Cardiac muscle cell (in vitro differentiated cells and primary cell): Measurements from ENCODE around the gene P4HB. TPM values are rescaled to one million over a fixed set of nuclear protein-coding genes. Genes with fewer than 3 reads are reported as not detected.
A peak's percentile ranks its signal among the peaks of the same experiment; 100 is the strongest.

Experiments used
- DNase-seq, 2 donors: peaks; one replicate each; pipeline versions ENCODE4 v3.0.0 to v3.0.0-alpha.2; 2010 to 2017; ENCODE audit warnings: low read depth in 1 of 2, low spot score in 1 of 2
- H3K27ac ChIP-seq: fragments of 200-600 bp; sonication (generic); 2 replicates; pipeline ENCODE4 v1.5.1; 2016
- H3K27me3 ChIP-seq: fragments of 200-600 bp; sonication (generic); 2 replicates; pipeline ENCODE4 v1.6.0; 2016; ENCODE audit warnings: control low read depth
- H3K36me3 ChIP-seq: fragments of 200-600 bp; sonication (generic); 2 replicates; pipeline ENCODE4 v1.5.1; 2016; ENCODE audit warnings: control low read depth
- H3K4me1 ChIP-seq: fragments of 200-600 bp; sonication (generic); 2 replicates; pipeline ENCODE4 v1.8.1; 2017; ENCODE audit warnings: low read depth, mild to moderate bottlenecking, mixed run types
- H3K4me3 ChIP-seq: fragments of 200-600 bp; sonication (generic); 2 replicates; pipeline ENCODE4 v1.5.1; 2016; ENCODE audit warnings: mild to moderate bottlenecking
- H3K9me3 ChIP-seq: fragments of 200-600 bp; sonication (generic); 2 replicates; pipeline ENCODE4 v1.5.1; 2017; ENCODE audit warnings: low read depth, mild to moderate bottlenecking, control low read depth
- polyA plus RNA-seq: library from polyadenylated mRNA; unstranded; fragments of >200 nt; fragmentation: Nextera tagmentation; extraction: Ambion mirVana; gene quantifications from 2 replicates; pipeline ENCODE4 v1.2.1, GENCODE V29; 2016
- total RNA-seq: library from RNA; depleted of rRNA; stranded (reverse); fragments of >200 nt; gene quantifications from 2 replicates; pipeline ENCODE4 v1.2.3, GENCODE V29; 2016
- TF ChIP-seq, protein P1 (sequence below): IDR thresholded peaks from 2 replicates; pipeline ENCODE4 v1.5.1; 2012; ENCODE audit warnings: low read depth, mild to moderate bottlenecking, low read length

Gene P4HB
- total and polyA plus RNA-seq, 2 experiments from 2014 or later, result 597 to 972 TPM

DNA sequence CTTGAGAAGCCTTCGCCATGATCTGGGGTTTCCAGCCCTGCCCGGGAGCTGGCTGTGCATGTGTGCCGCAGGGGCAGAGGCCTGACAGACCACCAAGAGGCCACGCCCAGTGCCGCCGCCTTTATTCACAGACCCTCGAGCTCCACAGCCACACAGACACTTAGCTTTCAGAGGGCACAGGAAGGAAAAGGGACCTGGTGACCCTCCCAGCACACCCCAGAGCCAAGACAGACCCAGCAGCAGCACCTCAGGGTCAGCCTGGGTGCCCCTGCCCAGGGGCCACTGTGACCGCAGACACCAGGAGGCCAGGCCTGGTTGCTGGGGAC lies 38.1 kb downstream of the P4HB start:
- Histone ChIP-seq H3K27me3 (no peaks in the 10 kb centered on the region), H3K4me1 (peaks cover 9% of the 10 kb centered on the region), H3K4me3 (no peak overlapping the region), H3K9me3 (no peaks in the 10 kb centered on the region), H3K36me3 (no peaks in the 10 kb centered on the region), H3K27ac (peak overlapping the region; percentile 90)
- DNase-seq, result no peak
- TF ChIP-seq, protein P1, sequence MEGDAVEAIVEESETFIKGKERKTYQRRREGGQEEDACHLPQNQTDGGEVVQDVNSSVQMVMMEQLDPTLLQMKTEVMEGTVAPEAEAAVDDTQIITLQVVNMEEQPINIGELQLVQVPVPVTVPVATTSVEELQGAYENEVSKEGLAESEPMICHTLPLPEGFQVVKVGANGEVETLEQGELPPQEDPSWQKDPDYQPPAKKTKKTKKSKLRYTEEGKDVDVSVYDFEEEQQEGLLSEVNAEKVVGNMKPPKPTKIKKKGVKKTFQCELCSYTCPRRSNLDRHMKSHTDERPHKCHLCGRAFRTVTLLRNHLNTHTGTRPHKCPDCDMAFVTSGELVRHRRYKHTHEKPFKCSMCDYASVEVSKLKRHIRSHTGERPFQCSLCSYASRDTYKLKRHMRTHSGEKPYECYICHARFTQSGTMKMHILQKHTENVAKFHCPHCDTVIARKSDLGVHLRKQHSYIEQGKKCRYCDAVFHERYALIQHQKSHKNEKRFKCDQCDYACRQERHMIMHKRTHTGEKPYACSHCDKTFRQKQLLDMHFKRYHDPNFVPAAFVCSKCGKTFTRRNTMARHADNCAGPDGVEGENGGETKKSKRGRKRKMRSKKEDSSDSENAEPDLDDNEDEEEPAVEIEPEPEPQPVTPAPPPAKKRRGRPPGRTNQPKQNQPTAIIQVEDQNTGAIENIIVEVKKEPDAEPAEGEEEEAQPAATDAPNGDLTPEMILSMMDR, result no peak

DNA sequence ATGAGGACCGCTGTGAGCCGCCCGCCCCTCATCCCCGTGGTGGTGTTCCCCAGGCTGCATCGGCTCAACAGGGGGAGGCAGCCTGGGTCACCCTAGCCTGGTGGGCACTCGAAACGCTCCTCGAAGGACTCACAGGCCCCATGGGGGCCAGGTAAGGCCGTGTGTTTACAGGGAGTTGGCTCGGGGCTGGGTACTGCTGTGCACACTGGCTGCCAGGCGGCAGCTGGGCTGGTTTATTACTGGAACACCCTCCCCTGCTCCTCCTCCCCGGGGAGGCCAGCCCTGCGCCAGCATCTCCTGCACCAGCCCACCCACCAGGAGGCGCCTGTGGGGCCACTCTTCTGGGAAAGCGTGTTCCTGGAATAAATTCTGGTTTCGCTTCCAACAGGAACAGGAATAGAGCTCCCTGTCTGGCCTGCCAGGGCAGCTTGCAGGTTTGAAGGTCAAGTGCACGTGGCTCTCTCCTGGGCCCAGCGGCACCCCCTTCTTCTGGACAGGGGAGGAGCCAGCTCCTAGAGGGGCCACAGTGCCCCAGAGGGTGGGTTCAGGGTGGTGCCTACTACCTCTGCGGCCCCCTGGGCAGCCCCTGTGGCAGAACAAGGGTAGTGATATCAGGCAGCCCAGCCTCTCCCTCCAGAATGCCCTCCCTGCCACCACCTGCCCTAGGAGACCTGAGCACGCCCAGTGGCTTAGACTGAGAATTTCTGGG lies 38.6 kb downstream of the P4HB start:
- no peaks in the 10 kb centered on the region for H3K27me3 ChIP-seq
- peak; percentile 58 to 69 for DNase-seq

DNA sequence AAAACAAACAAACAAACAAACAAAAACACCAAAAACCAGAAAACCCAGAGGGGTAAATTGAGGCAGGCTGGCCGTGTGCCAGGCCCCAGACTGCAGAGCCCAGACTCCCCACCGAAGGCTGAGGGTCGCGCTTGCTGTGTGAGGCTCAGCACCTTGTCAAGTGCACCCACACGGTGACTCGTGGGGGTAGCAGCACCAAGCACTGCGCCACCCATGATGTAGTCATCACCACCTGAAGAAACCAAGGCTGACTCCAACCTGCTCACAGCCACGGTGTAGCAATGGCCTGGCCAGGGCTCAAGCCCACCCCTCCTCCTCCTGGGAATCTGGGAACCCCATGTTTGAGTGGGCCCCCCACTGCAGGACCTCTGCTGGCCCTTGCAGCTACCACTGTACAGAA lies 39.2 kb downstream of the P4HB start:
- Histone ChIP-seq H3K4me1 (peaks cover 9% of the 10 kb centered on the region), H3K36me3 (no peaks in the 10 kb centered on the region), H3K27ac (peak overlapping the region; percentile 90), H3K9me3 (no peaks in the 10 kb centered on the region), H3K27me3 (no peaks in the 10 kb centered on the region), H3K4me3 (no peak overlapping the region)
- TF ChIP-seq, protein P1, result no peak
- no peak for DNase-seq

More for the DNA sequence above, 38.6 kb downstream of the P4HB start:
- Histone ChIP-seq H3K27ac (peak overlapping the region; percentile 90), H3K9me3 (no peaks in the 10 kb centered on the region), H3K4me1 (peaks cover 9% of the 10 kb centered on the region), H3K36me3 (no peaks in the 10 kb centered on the region), H3K4me3 (no peak overlapping the region)
- TF ChIP-seq, protein P1, result peak; percentile 46

DNA sequence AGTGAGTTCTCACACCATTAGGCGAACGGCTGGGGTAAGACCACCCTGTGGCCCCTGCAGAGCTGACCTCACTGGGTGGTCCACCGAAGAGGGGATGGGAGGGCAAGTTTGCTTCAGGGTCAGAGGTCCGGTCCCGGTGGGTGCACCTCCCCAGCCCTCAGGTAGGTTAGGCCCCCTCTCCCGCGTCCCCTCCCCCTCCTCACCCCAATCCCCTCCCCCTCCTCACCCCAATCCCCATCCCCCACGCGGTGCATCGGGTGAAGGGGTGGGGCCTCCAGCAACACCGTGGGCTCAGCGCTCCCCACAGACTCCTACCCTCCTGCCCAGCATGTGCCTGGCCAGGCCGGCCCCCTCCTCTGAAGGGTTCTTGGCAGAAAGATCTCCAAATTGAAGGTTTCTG lies 40.6 kb downstream of the P4HB start:
- Histone ChIP-seq H3K4me3 (no peak overlapping the region), H3K9me3 (no peaks in the 10 kb centered on the region), H3K27me3 (no peaks in the 10 kb centered on the region), H3K4me1 (peaks cover 13% of the 10 kb centered on the region), H3K36me3 (no peaks in the 10 kb centered on the region), H3K27ac (no peak overlapping the region)
- TF ChIP-seq, protein P1, result no peak
- DNase-seq, result no peak

DNA sequence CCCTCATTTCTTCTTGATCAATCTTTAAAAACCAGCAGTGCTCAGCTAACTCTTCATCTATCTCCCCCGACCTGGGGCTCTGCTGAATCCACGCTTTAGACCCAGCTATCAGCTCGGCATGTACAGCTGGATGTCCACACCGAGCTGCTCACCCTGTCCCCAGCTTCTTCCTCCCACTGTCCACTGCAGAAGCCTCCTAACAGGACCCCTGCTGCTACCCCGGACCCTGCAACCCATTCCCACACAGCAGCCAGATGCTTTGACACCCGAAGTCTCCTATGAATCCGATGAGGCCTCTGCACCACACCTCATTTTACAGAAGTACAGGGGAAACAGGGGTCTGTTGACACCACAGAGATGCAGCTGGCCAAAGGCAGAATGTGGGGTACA lies 42.6 kb downstream of the P4HB start:
- H3K27me3 ChIP-seq, result no peaks in the 10 kb centered on the region
- H3K36me3 ChIP-seq, result no peaks in the 10 kb centered on the region
- H3K4me1 ChIP-seq, result peaks cover 13% of the 10 kb centered on the region
- TF ChIP-seq, protein P1, result no peak
- H3K27ac ChIP-seq, result no peak overlapping the region
- no peaks in the 10 kb centered on the region for H3K9me3 ChIP-seq
- no peak overlapping the region for H3K4me3 ChIP-seq
- no peak for DNase-seq

DNA sequence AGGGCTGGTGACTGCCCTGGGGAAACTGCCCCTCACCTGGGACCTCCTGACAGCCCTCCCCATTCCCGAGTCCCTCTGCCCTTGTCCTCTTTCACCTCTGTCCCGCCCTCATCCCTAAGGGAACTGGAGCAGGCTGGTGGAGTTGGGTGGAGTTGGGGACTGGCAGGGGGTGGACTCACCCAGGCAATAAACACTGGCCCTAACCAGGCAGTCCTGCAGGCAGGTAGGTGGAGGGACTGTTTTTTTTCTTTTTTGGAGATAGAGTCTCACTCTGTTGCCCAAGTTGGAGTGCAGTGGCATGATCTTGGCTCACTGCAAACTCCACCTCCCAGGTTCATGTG lies 44.7 kb downstream of the P4HB start:
- no peak for DNase-seq
- peaks cover 4% of the 10 kb centered on the region for H3K4me1 ChIP-seq
- no peaks in the 10 kb centered on the region for H3K36me3 ChIP-seq
- TF ChIP-seq, protein P1, result no peak
- H3K27me3 ChIP-seq, result no peaks in the 10 kb centered on the region
- H3K9me3 ChIP-seq, result no peaks in the 10 kb centered on the region
- no peak overlapping the region for H3K4me3 ChIP-seq
- no peak overlapping the region for H3K27ac ChIP-seq
